Measurements from ENCODE around the gene TWIST2. TPM values are rescaled to one million over a fixed set of nuclear protein-coding genes. Genes with fewer than 3 reads are reported as not detected.

Gene TWIST2
- polyA plus RNA-seq = 1 to 10 TPM; 1.8 to 5.2 TPM

DNA sequence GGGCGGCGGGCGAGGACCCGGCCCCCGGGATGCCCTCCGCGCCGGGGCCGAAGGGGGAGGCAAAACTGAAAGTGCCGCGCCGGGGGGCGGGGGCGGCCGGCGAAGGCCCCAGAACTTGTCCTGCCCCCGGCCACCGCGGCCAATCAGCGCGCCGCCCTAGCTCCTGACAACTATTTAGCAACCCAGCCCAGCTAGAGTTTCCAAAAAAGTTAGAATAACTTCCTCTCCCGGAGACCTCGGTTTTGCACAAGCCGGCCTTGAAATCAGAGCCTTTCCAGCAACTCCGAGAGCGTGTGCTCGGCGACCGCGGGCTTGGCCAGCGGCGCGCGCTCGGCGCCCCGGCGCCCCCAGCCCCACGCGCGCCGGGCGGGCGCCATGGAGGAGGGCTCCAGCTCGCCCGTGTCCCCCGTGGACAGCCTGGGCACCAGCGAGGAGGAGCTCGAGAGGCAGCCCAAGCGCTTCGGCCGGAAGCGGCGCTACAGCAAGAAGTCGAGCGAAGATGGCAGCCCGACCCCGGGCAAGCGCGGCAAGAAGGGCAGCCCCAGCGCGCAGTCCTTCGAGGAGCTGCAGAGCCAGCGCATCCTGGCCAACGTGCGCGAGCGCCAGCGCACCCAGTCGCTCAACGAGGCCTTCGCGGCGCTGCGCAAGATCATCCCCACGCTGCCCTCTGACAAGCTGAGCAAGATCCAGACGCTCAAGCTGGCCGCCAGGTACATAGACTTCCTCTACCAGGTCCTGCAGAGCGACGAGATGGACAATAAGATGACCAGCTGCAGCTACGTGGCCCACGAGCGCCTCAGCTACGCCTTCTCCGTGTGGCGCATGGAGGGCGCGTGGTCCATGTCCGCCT lies at the start of gene TWIST2:
Gene TWIST2 (plus strand): TSS at position 245 of the 850 bp plus-strand sequence. CDS start 131 bp downstream, at position 376.
- Histone ChIP-seq H3K27ac (ENCODE audit: low read depth in 2 of 2, low read length in 1 of 2) (peak within 1 kb of the TSS; percentile 56 to 73), H3K27me3 (ENCODE audit: control insufficient read depth in 1 of 2, insufficient read depth in 2 of 2, low read length in 2 of 2) (peaks cover 0 to 20% of the 10 kb centered on the region in 2 donors), H3K4me1 (ENCODE audit: control insufficient read depth in 2 of 2, insufficient read depth in 2 of 2, low read length in 1 of 2) (peaks cover 0 to 8% of the 10 kb centered on the region in 2 donors), H3K36me3 (ENCODE audit: control insufficient read depth in 2 of 2, insufficient read depth in 2 of 2, low read length in 1 of 2) (no peaks in the 10 kb centered on the region), H3K9me3 (ENCODE audit: control insufficient read depth in 2 of 2, insufficient read depth in 1 of 2, low read depth in 1 of 2, low read length in 1 of 2) (peaks cover 0 to 4% of the 10 kb centered on the region in 2 donors), H3K4me3 (ENCODE audit: low read depth in 1 of 2, low read length in 2 of 2) (peak within 1 kb of the TSS; percentile 37 to 46)
- WGBS, 2 donors = 3 to 4% methylated on average over 89 to 90 of the region's 90 CpGs

GRCh38 chr2:238801791-238802190 lies 46.1 kb upstream of the TWIST2 start:
- 68 to 80% methylated on average over 8 of the region's 8 CpGs for WGBS, 2 donors
- Histone ChIP-seq H3K4me3 (ENCODE audit: low read depth in 1 of 2, low read length in 2 of 2) (no peak overlapping the region), H3K27me3 (ENCODE audit: control insufficient read depth in 1 of 2, insufficient read depth in 2 of 2, low read length in 2 of 2) (no peaks in the 10 kb centered on the region), H3K36me3 (ENCODE audit: control insufficient read depth in 2 of 2, insufficient read depth in 2 of 2, low read length in 1 of 2) (no peaks in the 10 kb centered on the region), H3K4me1 (ENCODE audit: control insufficient read depth in 2 of 2, insufficient read depth in 2 of 2, low read length in 1 of 2) (peaks cover 0 to 4% of the 10 kb centered on the region in 2 donors), H3K27ac (ENCODE audit: low read depth in 2 of 2, low read length in 1 of 2) (no peak overlapping the region), H3K9me3 (ENCODE audit: control insufficient read depth in 2 of 2, insufficient read depth in 1 of 2, low read depth in 1 of 2, low read length in 1 of 2) (no peaks in the 10 kb centered on the region)

DNA sequence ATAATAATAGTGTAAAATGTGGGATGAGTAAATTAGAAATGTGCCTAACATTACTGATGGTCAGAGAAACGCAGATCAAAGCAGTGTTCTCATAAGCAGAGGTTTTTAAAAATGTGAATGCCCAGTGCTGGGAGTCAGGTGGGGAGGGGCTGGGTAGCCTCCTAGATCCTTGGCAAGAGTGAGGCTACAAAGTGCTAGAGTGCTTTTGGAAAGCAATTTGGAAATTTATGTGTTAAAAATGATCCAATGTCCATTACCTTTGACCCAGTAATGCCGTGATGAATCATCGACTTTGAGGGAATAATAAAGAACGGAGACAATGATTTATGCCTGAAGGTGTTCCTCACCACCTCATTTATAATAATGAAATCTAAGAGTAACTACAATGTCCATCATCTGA lies 44.9 kb upstream of the TWIST2 start:
- Histone ChIP-seq H3K27me3 (ENCODE audit: control insufficient read depth in 1 of 2, insufficient read depth in 2 of 2, low read length in 2 of 2) (no peaks in the 10 kb centered on the region), H3K36me3 (ENCODE audit: control insufficient read depth in 2 of 2, insufficient read depth in 2 of 2, low read length in 1 of 2) (no peaks in the 10 kb centered on the region), H3K4me1 (ENCODE audit: control insufficient read depth in 2 of 2, insufficient read depth in 2 of 2, low read length in 1 of 2) (no peaks in the 10 kb centered on the region), H3K4me3 (ENCODE audit: low read depth in 1 of 2, low read length in 2 of 2) (no peak overlapping the region), H3K27ac (ENCODE audit: low read depth in 2 of 2, low read length in 1 of 2) (no peak overlapping the region), H3K9me3 (ENCODE audit: control insufficient read depth in 2 of 2, insufficient read depth in 1 of 2, low read depth in 1 of 2, low read length in 1 of 2) (no peaks in the 10 kb centered on the region)
- WGBS, 2 donors = 30 to 35% methylated on average over 4 of the region's 4 CpGs

- WGBS, 2 donors = 59 to 66% methylated on average over 17 of the region's 17 CpGs
These were observed 43.7 kb upstream of the TWIST2 start for GRCh38 chr2:238803996-238804870.

GRCh38 chr2:238808761-238809160 lies 39.1 kb upstream of the TWIST2 start:
- Histone ChIP-seq H3K4me1 (ENCODE audit: control insufficient read depth in 2 of 2, insufficient read depth in 2 of 2, low read length in 1 of 2) (no peaks in the 10 kb centered on the region), H3K27me3 (ENCODE audit: control insufficient read depth in 1 of 2, insufficient read depth in 2 of 2, low read length in 2 of 2) (no peaks in the 10 kb centered on the region), H3K36me3 (ENCODE audit: control insufficient read depth in 2 of 2, insufficient read depth in 2 of 2, low read length in 1 of 2) (no peaks in the 10 kb centered on the region), H3K4me3 (ENCODE audit: low read depth in 1 of 2, low read length in 2 of 2) (no peak overlapping the region), H3K9me3 (ENCODE audit: control insufficient read depth in 2 of 2, insufficient read depth in 1 of 2, low read depth in 1 of 2, low read length in 1 of 2) (peaks cover 0 to 4% of the 10 kb centered on the region in 2 donors), H3K27ac (ENCODE audit: low read depth in 2 of 2, low read length in 1 of 2) (no peak overlapping the region)
- WGBS, 2 donors = 92 to 94% methylated on average over 1 of the region's 1 CpG

More at GRCh38 chr2:238803996-238804870, 43.7 kb upstream of the TWIST2 start:
- Histone ChIP-seq H3K36me3 (ENCODE audit: control insufficient read depth in 2 of 2, insufficient read depth in 2 of 2, low read length in 1 of 2) (no peaks in the 10 kb centered on the region), H3K4me3 (ENCODE audit: low read depth in 1 of 2, low read length in 2 of 2) (no peak overlapping the region), H3K4me1 (ENCODE audit: control insufficient read depth in 2 of 2, insufficient read depth in 2 of 2, low read length in 1 of 2) (no peaks in the 10 kb centered on the region), H3K27ac (ENCODE audit: low read depth in 2 of 2, low read length in 1 of 2) (no peak overlapping the region), H3K9me3 (ENCODE audit: control insufficient read depth in 2 of 2, insufficient read depth in 1 of 2, low read depth in 1 of 2, low read length in 1 of 2) (no peaks in the 10 kb centered on the region), H3K27me3 (ENCODE audit: control insufficient read depth in 1 of 2, insufficient read depth in 2 of 2, low read length in 2 of 2) (no peaks in the 10 kb centered on the region)

GRCh38 chr2:238810321-238810720 lies 37.6 kb upstream of the TWIST2 start:
- H3K9me3 ChIP-seq (ENCODE audit: control insufficient read depth in 2 of 2, insufficient read depth in 1 of 2, low read depth in 1 of 2, low read length in 1 of 2) = peaks cover 0 to 4% of the 10 kb centered on the region in 2 donors
- H3K27ac ChIP-seq (ENCODE audit: low read depth in 2 of 2, low read length in 1 of 2) = no peak overlapping the region
- no peak overlapping the region for H3K4me3 ChIP-seq (ENCODE audit: low read depth in 1 of 2, low read length in 2 of 2)
- no peaks in the 10 kb centered on the region for H3K36me3 ChIP-seq (ENCODE audit: control insufficient read depth in 2 of 2, insufficient read depth in 2 of 2, low read length in 1 of 2)
- no peaks in the 10 kb centered on the region for H3K4me1 ChIP-seq (ENCODE audit: control insufficient read depth in 2 of 2, insufficient read depth in 2 of 2, low read length in 1 of 2)
- no peaks in the 10 kb centered on the region for H3K27me3 ChIP-seq (ENCODE audit: control insufficient read depth in 1 of 2, insufficient read depth in 2 of 2, low read length in 2 of 2)
- 84 to 86% methylated on average over 5 of the region's 5 CpGs for WGBS, 2 donors

- Histone ChIP-seq H3K4me1 (ENCODE audit: control insufficient read depth in 2 of 2, insufficient read depth in 2 of 2, low read length in 1 of 2) (no peaks in the 10 kb centered on the region), H3K4me3 (ENCODE audit: low read depth in 1 of 2, low read length in 2 of 2) (no peak overlapping the region), H3K9me3 (ENCODE audit: control insufficient read depth in 2 of 2, insufficient read depth in 1 of 2, low read depth in 1 of 2, low read length in 1 of 2) (peaks cover 0 to 4% of the 10 kb centered on the region in 2 donors), H3K27me3 (ENCODE audit: control insufficient read depth in 1 of 2, insufficient read depth in 2 of 2, low read length in 2 of 2) (no peaks in the 10 kb centered on the region), H3K27ac (ENCODE audit: low read depth in 2 of 2, low read length in 1 of 2) (no peak overlapping the region), H3K36me3 (ENCODE audit: control insufficient read depth in 2 of 2, insufficient read depth in 2 of 2, low read length in 1 of 2) (no peaks in the 10 kb centered on the region)
- 50 to 56% methylated on average over 4 of the region's 4 CpGs for whole genome bisulfite sequencing, 2 donors
These were observed 36.6 kb upstream of the TWIST2 start for GRCh38 chr2:238811293-238811692.

DNA sequence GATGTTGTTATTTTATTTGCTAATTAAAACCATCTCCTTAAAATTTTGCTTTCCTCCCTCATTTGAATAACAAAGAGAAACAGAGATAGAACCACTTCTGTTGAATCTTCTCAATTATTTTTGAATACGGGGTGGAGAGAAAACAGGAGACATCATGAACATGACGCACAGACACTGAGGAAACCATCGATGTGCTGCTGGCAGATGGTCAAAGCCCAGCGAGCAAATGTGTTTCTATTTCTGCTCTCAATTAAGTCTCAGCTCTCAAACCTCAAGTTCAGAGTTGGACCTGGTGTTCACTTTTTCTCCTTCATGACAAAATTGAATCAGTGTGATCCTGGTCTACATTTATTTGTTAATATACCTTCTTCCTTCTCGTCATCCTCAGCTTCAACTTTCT lies 36.1 kb upstream of the TWIST2 start:
- no peak overlapping the region for H3K27ac ChIP-seq (ENCODE audit: low read depth in 2 of 2, low read length in 1 of 2)

DNA sequence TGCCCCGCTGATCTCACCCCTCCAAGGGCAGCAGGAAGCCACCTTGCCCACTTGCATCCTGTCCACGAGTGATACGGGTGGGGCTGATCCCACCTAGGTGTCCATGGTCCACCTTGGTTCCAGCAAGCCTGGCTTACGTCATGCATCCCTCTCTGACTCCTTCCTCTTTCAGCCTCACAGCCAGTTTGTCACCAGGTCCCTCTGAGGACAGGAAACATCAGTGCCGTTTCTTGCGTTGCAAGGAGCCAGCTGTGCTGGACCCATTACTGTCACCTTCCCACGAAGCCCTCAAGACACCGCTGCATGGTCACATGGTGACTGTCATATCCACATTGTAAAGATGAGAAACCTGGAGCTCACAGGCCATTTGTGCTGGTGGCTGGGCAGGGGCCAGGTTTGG lies 34.8 kb upstream of the TWIST2 start:
- 79 to 84% methylated on average over 8 of the region's 8 CpGs for WGBS, 2 donors
- H3K9me3 ChIP-seq (ENCODE audit: control insufficient read depth in 2 of 2, insufficient read depth in 1 of 2, low read depth in 1 of 2, low read length in 1 of 2) = peaks cover 0 to 4% of the 10 kb centered on the region in 2 donors
- no peak overlapping the region for H3K4me3 ChIP-seq (ENCODE audit: low read depth in 1 of 2, low read length in 2 of 2)
- H3K27me3 ChIP-seq (ENCODE audit: control insufficient read depth in 1 of 2, insufficient read depth in 2 of 2, low read length in 2 of 2) = no peaks in the 10 kb centered on the region
- no peak overlapping the region for H3K27ac ChIP-seq (ENCODE audit: low read depth in 2 of 2, low read length in 1 of 2)
- no peaks in the 10 kb centered on the region for H3K36me3 ChIP-seq (ENCODE audit: control insufficient read depth in 2 of 2, insufficient read depth in 2 of 2, low read length in 1 of 2)
- no peaks in the 10 kb centered on the region for H3K4me1 ChIP-seq (ENCODE audit: control insufficient read depth in 2 of 2, insufficient read depth in 2 of 2, low read length in 1 of 2)

More for the DNA sequence above, 36.1 kb upstream of the TWIST2 start:
- WGBS, 2 donors = 78 to 80% methylated on average over 5 of the region's 5 CpGs
- Histone ChIP-seq H3K27me3 (ENCODE audit: control insufficient read depth in 1 of 2, insufficient read depth in 2 of 2, low read length in 2 of 2) (no peaks in the 10 kb centered on the region), H3K4me3 (ENCODE audit: low read depth in 1 of 2, low read length in 2 of 2) (no peak overlapping the region), H3K36me3 (ENCODE audit: control insufficient read depth in 2 of 2, insufficient read depth in 2 of 2, low read length in 1 of 2) (no peaks in the 10 kb centered on the region), H3K9me3 (ENCODE audit: control insufficient read depth in 2 of 2, insufficient read depth in 1 of 2, low read depth in 1 of 2, low read length in 1 of 2) (peaks cover 0 to 4% of the 10 kb centered on the region in 2 donors), H3K4me1 (ENCODE audit: control insufficient read depth in 2 of 2, insufficient read depth in 2 of 2, low read length in 1 of 2) (no peaks in the 10 kb centered on the region)

Data from esophagus (tissue), 2 donors.